ENCODE measurements around the gene ATXN3.
"Not testable (repeated sequence)": the region's sequence is repeated elsewhere in the genome, so short reads cannot be mapped to it uniquely, and the experiment has no call there.

The ATXN3 gene

DNA sequence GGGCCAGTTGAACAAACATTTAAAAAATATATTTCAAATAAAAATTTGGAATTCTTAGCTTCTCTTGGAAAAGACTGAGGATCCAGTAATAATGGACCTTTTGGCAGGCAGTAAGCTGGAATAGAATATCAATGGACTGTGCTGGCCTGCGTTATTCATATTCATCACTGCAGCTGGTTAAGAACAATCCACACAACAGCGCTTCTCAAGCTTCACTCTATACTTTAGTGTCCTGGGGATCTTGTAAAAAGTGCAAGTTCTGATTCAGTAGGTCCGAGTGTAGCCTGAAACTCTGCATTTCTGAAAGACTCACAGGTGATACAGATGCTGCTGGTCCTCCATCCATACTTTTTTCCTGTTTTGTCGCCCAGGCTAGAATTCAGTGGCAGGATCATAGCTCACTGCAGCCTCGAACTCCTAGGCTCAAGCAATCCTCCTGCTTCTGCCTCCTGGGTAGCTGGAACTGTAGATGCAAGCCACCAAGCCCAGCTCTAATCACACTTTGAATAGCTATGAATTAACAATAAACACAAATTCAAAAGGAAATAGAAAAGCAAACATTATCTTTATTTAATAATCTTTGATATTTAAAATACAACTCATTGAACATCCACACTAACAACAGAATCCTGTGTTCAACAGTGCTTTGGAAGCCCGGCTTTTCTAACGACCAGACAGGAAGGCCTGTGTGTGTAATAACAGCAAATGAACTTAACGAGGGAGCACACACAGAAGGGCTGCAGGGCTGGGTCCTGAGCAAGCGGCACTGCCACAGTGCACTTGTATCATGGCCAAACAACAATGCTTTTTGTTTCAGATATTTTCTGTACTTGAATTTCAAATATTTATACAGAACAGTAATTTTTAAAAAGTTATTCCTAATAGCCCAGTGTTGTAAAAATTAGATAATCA is 48.1 kb downstream of the ATXN3 start:
- no peak for DNase-seq

DNA sequence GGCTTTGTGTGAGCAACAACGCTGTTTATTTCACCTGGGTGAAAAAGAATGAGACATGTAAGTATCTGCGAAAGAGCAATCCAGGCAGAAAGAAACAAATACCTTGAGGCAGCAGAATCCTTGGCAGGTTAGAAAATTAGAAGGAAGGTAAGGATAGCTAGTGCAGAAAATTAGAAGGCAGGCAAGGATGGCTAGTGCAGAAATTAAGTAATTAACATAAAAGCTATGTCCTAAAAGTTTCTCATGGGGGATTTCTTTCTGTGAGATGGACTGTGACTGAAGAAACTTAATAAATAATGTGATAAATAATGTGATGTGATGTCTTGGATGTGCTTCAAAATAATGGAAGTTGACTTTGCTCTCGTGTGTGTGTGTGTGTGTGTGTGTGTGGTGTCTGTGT is 56.6 kb downstream of the ATXN3 start:
- DNase-seq, result no peak

DNA sequence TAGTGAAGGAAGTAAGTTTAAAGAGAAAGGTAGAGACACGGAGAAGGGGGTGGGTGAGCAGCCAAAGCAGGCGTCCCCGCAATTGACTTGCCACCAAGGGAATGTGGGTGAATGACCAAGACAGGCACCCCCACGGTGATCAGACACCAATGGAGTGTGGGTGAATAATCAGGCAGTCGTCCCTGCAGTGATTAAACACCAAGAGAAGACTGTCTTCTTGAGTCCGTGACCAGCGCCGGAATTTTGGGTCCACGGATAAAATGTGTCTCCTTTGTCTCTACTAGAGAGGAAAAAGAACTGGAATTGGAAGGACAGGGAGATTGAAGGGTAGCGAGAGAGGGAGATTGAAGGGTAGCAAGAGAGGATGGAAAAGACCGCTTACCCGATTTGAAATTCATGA is 57.2 kb downstream of the ATXN3 start:
- not testable (repeated sequence) for DNase-seq

DNA sequence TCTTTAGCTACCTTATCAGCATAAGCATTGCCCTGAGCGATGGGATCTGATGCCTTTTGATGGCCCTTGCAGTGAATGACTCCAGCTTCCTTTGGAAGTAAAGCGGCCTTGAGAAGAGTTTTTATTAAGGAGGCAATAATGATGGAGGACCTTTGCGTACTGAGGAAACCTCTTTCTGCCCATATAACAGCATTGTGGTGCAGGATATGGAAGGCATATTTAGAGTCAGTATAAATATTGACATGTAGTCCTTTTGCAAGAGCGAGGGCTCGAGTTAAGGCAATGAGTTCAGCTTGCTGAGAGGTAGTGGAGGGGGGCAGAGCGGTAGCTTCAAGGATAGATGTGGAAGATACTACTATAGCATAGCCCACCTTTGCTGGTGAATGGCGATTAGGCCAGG is 60.5 kb downstream of the ATXN3 start:
- not testable (repeated sequence) for DNase-seq

DNA sequence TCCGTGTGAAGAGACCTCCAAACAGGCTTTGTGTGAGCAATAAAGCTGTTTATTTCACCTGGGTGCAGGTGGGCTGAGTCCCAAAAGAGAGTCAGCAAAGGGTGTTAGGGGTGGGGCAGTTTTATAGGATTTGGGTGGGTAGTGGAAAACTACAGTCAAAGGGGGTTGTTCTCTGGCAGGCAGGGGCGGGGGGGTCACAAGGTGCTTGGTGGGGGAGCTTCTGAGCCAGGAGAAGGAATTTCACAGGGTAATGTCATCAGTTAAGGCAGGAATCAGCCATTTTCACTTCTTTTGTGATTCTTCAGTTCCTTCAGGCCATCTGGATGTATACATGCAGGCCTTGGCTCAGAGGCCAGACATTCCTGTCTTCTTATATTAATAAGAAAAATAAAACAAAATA is 64.6 kb downstream of the ATXN3 start:
- DNase-seq, result not testable (repeated sequence)

DNA sequence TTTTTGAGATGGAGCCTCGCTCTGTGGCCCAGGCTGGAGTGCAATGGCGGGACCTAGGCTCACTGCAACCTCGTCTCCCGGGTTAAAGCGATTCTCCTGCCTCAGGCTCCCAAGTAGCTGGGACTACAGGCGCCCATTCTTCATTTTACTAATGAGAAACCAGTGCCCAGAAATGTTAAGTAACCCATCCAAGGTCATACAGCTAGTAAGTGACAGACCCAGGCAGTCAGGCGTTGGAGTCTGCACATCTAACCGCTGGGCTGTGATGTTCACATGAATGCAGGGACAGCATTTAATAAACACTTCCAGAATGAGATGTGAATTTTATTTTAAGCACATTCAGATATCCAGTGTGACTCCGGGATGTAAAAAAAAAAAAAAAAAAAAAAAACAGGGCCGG is 65.2 kb downstream of the ATXN3 start:
- no peak for DNase-seq

DNA sequence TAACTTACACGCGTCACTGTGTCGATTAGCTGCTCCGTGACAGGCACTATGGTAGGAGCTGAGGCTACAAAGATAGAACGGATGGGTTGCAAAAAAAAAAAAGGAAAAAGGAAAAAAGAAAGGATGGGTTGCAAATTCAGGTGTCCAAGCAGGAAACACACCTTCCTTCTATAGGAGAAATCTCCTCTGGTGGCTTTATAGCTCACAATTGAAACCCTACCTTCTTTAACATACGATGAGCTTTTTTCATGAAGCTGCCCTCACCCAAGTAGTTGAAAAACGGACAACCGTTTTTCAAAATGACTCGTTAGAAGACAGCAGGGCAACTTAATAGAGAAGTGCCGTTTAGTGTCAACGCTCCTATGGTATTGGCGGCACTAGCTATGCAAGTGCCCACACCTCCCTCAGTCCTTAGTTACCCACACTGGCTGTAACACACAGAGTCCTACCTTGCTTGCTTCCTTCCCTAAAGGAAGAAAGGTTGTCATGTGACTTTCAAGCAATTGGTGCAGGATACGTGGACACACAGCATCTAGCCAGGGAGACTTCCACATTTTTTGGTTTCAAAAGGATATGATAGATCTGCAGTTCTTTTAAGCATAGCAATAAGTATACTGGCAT is 65.8 kb downstream of the ATXN3 start:
- no peak for DNase-seq

DNA sequence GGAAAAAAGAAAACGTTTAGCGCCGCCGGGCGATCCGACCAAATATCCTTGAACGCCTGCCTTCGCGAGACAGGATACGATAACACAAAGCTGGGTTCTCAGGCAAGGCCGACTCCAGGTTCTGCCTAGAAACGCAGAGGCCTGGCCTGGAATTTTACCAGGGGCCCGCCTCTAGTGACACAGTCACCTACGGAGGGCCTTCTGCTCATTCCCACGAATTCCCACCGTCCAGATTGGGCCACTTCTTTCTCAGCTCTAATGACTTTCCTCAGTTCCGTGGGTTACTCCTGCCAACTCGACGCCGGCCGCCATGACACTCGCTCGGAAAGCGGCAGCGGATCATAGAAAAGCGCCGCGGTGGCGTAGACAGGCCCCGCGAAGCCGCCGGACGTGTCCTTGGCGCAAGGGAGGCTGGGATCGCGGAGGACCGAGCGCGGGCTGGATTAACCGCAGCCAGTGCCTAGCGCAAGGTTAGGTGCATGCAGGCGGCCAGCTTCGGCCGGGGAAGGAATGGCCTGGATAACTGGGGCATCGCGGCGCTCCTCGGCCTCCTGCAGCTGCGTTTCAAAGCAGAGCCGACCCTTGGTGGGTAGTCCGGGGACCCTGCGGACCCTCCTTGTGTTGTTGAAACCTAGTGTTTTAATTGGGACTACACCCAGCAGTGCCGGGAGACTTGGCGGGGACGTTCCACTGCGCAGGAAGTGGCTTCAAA is 66.5 kb downstream of the ATXN3 start, which contains the start of gene TRIP11:
Gene TRIP11, minus strand, starts transcription at position 341 of the 712 bp plus-strand sequence. CDS start 374 bp downstream, outside the sequence.
- DNase-seq, result peak; percentile 84

DNA sequence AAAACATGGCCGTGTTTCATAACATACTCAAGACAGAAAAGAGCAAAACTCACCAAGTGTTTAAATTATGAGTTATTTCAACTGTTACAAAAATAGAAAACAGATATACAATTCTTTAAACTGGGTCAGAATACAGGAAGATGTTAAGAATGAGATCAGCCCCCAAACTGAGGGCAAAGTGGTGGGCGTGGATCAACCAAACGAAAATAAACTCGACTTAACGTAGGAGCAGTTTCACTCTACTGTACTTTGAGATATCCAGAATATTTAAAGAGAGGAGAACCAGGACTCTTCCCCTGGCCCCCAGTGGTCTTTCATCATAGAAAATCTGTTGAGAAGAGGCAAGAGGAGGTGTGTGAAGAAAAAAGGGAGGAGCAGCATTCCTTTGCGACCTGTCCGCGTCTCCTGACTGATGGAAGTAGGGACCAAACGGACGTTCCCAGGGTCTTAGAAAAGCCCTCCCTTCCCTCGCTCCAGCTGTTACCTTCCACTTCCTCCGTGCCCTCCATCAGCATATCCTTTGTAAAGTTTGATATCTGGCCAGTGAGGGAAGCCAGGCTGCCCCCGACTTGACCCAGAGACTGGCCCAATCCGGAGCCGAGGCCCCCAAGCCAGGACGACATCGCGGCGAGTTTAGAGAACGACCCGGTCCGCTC is 67.2 kb downstream of the ATXN3 start:
- peak; percentile 74 for DNase-seq

DNA sequence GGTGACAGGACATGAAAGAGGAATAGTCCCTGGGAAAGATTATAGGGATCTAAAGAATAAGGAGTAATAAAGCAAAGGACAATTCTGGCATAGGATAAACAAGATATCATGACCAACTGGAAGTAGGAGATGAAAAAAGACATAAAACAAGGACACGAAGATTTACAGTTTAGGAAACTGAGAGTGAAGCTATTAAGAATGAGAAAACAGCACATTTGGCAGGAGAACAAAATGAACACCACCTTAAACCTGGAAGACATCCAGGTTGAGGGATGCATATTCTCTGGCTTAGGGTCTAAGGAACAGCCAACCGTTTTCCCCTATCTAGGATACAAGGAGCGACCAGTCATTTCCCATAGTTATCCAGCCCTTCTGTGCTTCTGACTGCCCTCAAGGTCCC is 68.4 kb downstream of the ATXN3 start:
- no peak for DNase-seq

DNA sequence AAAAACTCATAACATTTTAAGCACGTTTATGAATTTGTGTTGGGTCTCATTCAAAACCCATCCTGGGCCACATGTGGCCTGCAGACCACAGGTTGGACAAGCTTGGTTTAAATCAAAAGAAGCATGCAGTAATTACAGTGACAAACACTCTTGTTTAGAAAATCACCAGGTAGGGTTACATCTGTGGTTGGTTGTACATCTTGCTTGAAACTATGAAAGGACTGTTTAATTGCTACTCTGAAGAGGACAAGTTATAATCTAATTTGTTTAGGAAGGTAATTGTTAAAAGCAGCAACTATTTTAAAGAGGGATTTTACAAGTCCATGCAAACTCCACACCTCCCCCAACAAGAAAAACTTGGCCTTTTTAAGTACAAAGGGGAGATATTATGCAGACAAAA is 70.5 kb downstream of the ATXN3 start:
- no peak for DNase-seq

DNA sequence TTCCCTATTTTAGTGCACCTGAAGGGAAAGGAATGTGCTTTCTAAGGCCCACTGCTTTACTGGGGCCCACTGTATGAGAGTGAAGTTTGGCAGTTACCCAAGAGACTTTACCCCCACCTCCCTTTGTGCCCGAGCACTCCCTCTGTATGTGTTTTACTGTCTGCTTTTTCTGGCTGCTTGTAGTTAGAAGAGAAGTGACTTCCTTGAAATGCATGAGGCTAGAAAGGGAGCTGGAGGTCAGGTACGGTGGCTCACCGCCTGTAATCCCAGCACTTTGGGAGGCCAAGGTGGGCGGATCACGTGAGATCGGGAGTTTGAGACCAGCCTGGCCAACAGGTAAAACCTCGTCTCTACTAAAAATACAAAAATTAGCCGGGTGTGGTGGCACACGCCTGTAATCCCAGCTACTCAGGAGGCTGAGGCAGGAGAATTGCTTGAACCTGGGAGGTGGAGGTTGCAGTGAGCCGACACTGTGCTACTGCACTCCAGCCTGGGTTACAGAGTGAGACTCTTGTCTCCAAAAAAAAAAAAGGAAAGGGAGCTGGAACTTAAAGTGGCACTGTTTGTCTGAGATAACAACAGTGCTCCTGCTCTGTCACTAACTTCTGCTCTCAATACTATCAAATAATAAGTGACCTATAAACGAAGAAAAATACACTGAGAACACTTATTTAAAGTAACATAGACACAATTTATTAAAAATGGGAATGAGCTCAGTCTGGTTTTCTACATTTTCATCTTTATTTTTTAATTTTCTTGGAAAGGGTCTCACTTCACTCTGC is 72.3 kb downstream of the ATXN3 start:
- no peak for DNase-seq

DNA sequence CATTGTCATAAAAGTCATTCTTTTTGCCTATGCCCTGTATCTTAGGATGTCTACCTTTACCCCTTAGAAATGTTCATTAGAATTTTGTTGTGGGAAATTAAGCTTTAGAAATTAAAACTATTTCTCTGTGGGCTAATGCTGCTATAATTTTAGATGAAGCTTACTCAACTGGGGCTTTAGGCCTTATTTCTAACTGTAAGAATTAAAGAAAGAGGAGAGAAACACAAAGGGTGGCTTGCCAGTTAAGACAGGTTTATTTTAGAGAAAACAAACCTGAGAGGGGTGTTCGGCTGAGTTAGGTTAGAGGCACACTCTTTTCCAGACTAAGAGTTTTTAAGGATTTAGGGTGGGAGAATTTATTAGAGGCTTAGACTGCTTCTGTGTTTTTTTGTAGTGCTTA is 72.9 kb downstream of the ATXN3 start:
- DNase-seq, result no peak

DNA sequence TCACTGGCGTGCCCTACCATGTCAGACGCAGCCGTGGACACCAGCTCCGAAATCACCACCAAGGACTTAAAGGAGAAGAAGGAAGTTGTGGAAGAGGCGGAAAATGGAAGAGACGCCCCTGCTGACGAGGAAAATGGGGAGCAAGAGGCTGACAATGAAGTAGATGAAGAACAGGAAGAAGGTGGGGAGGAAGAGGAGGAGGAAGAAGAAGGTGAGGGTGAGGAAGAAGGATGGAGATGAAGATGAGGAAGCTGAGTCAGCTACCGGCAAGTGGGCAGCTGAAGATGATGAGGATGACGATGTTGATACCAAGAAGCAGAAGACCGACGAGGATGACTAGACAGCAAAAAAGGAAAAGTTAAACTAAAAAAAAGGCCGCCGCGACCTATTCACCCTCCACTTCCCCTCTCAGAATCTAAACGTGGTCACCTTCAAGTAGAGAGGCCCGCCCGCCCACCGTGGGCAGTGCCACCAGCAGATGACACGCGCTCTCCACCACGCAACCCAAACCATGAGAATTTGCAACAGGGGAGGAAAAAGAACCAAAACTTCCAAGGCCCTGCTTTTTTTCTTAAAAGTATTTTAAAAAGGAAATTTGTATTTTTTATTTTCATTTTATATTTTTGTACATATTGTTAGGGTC is 79.7 kb downstream of the ATXN3 start:
- DNase-seq, result no peak

DNA sequence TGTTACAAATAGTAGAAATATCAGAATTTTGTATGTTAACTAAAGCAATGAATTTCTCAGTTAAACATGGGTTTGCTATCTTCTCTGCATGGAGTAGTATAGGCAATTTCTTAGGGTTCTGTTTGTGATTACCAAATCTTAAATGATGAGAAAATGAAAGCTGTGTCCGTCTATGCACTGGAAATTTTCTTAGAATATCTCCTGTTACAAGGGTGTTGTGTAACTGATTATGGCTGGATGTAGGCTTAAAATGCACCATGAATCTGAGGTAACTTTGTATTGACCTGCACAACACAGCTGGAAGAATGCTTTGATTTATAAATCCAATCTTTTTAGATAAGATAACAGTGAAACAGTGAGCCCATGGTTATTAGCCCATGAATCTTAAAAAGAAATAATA is 84.3 kb downstream of the ATXN3 start:
- DNase-seq, result no peak

DNA sequence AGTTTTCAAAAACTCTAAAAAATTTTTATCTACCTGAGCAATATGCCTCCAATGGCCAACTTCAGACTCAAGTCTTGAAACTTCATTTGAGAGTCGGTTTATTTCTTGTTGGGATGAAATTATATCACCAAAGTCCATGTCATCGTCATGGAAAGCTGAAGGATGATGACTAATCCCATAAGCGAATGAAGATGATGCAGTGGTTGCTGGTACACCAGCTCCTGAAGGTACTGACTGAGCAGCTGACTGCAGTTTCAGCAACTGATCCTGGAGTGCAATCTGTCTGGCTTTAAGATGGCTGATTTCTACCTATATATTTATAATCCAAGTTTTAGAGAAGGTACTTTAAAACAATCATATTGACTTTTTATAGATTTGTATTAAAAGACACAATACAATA is 84.9 kb downstream of the ATXN3 start:
- DNase-seq, result no peak

DNA sequence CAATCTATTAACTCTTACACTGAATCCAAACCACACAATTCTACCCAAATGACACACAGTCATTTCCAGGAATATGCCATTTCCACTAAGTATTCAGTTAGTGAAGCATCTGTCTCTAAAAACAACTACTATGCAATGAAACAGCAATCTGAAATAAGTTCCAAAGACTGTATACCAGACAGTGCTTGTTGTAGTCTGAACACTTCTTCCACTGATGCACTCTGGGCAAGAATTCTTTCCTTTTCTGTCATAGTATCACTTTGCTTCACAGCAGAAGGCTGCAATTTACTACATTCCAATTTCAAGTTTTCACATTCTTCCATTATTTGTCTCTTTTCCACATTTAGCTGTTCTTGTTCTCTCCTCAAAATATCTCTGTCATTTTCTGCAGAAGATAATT is 92.3 kb downstream of the ATXN3 start:
- DNase-seq, result no peak

DNA sequence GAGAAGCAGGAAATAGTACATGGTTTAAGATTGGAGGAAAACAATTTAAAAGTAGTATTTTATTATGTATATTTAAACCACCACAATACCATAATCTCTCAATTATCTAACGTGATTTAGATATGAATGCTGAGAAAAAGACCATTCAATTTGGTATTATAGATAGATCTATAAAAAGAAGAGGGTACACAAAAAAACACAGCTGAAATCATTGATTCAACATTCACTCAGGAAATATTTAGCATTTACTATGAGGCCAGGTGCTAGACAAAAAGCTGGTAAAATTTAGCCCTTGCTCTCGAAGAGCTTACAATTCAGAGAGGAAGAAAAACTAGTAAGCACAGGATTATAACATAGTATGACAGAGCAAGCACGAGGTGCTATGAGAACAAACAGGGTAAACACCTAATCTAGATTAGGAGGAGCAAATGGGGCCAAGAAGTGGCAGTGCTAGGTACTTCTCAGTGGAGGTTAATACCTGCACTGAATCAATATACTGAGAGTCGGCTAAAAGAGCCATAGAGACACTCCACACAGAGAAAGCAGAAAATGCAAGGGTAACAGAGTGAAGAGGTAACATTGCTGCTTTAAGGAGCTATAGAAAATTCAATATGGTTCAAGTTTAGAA is 94.1 kb downstream of the ATXN3 start:
- DNase-seq, result no peak

DNA sequence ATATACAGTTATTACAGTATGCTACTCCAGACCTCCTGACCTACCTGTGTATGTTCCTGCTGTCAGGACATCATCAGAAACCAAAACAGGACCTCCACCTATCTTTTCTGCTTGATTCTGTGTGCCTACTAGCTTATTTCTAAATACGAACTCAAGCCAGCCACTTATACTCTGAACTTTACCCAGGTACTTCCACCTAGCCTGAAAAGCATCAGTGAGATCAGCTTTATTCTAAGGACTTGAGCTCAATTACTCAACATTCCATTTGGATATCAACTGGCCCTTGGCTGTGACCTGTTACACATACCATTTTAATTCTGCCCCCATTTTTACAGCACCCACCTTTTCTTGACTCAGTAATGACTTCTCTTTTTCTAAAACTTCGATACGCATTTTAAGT is 95.7 kb downstream of the ATXN3 start:
- no peak for DNase-seq

DNA sequence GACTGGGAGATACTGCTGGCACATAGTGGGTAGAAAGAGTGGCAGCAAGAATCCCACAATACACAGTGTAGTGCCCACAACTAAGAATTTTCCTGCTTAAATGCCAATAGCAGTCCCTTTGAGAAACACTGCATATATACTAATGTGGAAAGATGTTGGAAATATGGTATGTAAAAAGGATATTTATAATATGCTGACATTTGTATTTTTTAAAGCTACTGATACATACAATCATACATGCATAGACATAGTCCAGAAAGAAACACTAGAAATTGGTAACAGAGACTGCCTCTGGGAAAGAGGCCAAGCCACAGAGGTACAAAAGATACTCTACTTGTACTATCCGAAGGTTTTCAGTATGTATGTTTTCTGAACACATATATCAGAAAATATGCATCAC is 96.8 kb downstream of the ATXN3 start:
- DNase-seq, result no peak
